K562 (cell line): ENCODE results near the gene DBP. TPM values are rescaled to one million over a fixed set of nuclear protein-coding genes. Genes with fewer than 3 reads are reported as not detected.
A peak's percentile ranks its signal among the peaks of the same experiment; 100 is the strongest.

Experiments
- ATAC-seq: fragments of 200-7000 bp; cut with Tn5 transposase; 3 replicates; pipeline ENCODE4 v1.9.1; 2020; ENCODE audit warnings: moderate library complexity
- BruUV-seq: library from RNA; stranded (reverse); fragments of 400-500 nt; replicated peaks from 2 replicates; lab custom pipeline; 2021; lab: Mats Ljungman, UMichigan
- CTCF ChIA-PET: fragments of 300-600 bp; formaldehyde crosslinking; extraction: SDS; loops from one replicate; lab custom pipeline; 2021; ENCODE audit warnings: low intra/inter-chr PET ratio; lab: Yijun Ruan, JAX
- POLR2A ChIA-PET: fragments of 300-600, 350-650 bp; sonication (Branson Sonifier 250); formaldehyde crosslinking; extraction: SDS; loops from one replicate; lab custom pipeline; 2021; ENCODE audit warnings: antibody characterized with exemption, inconsistent platforms; lab: Yijun Ruan, JAX
- DNase-seq, 4 experiments: peaks; one replicate each; pipeline versions ENCODE4 v3.0.0 to v3.0.0-alpha.2; 2011 to 2018; ENCODE audit warnings: low spot score in 3 of 4, mixed read lengths in 3 of 4; ENCODE audit errors: extremely low read depth in 1 of 4
- FAIRE-seq: peaks from 2 replicates; lab custom pipeline; 2011; peaks lifted over from hg19 to GRCh38; lab: Jason Lieb, UNC
- H2AFZ ChIP-seq: 2 replicates; pipeline ENCODE4 v1.6.0; 2011; ENCODE audit warnings: low read depth, low read length, control low read depth, inconsistent platforms
- H3K27ac ChIP-seq: fragments of 200-600 bp; 3 replicates; pipeline ENCODE4 v1.8.0; 2011; ENCODE audit warnings: low read depth, mild to moderate bottlenecking, control low read depth, inconsistent platforms, low read length, moderate library complexity, mixed read lengths; ENCODE audit errors: extremely low read depth
- H3K27me3 ChIP-seq, 2 experiments: fragments of 300-600 bp in 1 of 2; 2 replicates in 1 of 2; 3 replicates in 1 of 2; pipeline versions ENCODE4 v1.6.0 to v1.8.0; 2011; ENCODE audit warnings: inconsistent platforms in 2 of 2, low read length in 2 of 2, mild to moderate bottlenecking in 1 of 2, mixed read lengths in 1 of 2, moderate library complexity in 1 of 2; ENCODE audit not compliant: control insufficient read depth in 2 of 2, insufficient read depth in 2 of 2
- H3K36me3 ChIP-seq: fragments of 300-600 bp; 3 replicates; pipeline ENCODE4 v1.8.0; 2011; ENCODE audit warnings: mild to moderate bottlenecking, low read length, inconsistent platforms; ENCODE audit not compliant: control insufficient read depth, insufficient read depth
- H3K4me1 ChIP-seq, 2 experiments: fragments of 200-600 bp in 1 of 2; replicated peaks in 1 of 2; 2 replicates in 1 of 2; 3 replicates in 1 of 2; pipeline versions ENCODE4 v1.5.1 to v1.8.0; 2011; ENCODE audit warnings: inconsistent platforms in 2 of 2, low read length in 2 of 2, mild to moderate bottlenecking in 1 of 2, mixed read lengths in 1 of 2, moderate library complexity in 1 of 2; ENCODE audit not compliant: control insufficient read depth in 2 of 2, insufficient read depth in 2 of 2
- H3K4me2 ChIP-seq: 2 replicates; pipeline ENCODE4 v1.6.1; 2011; ENCODE audit warnings: low read length, control low read depth, inconsistent platforms, mixed read lengths; ENCODE audit not compliant: insufficient read depth
- H3K4me3 ChIP-seq: fragments of 200-600 bp; sonication (generic), shearing (Covaris generic); 2 replicates; pipeline ENCODE4 v1.5.1; 2016; ENCODE audit warnings: control low read depth, inconsistent platforms
- H3K79me2 ChIP-seq: fragments of 200-600 bp; 3 replicates; pipeline ENCODE4 v1.8.0; 2011; ENCODE audit warnings: low read length, inconsistent platforms; ENCODE audit not compliant: control insufficient read depth, insufficient read depth
- H3K9ac ChIP-seq, 2 experiments: 2 replicates each; pipeline versions ENCODE4 v1.6.0 to v1.6.1; 2011; ENCODE audit warnings: low read depth in 2 of 2, low read length in 2 of 2, control low read depth in 1 of 2, inconsistent platforms in 1 of 2, mild to moderate bottlenecking in 1 of 2, mixed read lengths in 1 of 2; ENCODE audit not compliant: insufficient read depth in 1 of 2
- H3K9me1 ChIP-seq: one replicate; pipeline ENCODE4 v1.6.0; 2011; ENCODE audit warnings: inconsistent platforms, mild to moderate bottlenecking, low read length, moderate library complexity; ENCODE audit not compliant: control insufficient read depth, insufficient read depth
- H3K9me3 ChIP-seq: replicated peaks from 2 replicates; pipeline ENCODE4 v1.5.1; 2011; ENCODE audit warnings: low read depth, low read length, inconsistent platforms; ENCODE audit not compliant: control insufficient read depth, insufficient read depth
- H4K20me1 ChIP-seq: replicated peaks from 2 replicates; pipeline ENCODE4 v1.6.1; 2011; ENCODE audit warnings: low read length, inconsistent platforms, mixed read lengths; ENCODE audit not compliant: control insufficient read depth, insufficient read depth
- BCOR ChIP-seq: fragments of 450-650 bp; IDR thresholded peaks from 2 replicates; pipeline ENCODE4 v1.6.1; 2016
- CREB1 ChIP-seq, 2 experiments: sonication (generic) in 1 of 2; formaldehyde crosslinking in 1 of 2; IDR thresholded peaks; 2 replicates each; pipeline versions ENCODE4 v1.6.1 to v1.8.0; 2012 to 2022; ENCODE audit warnings: inconsistent platforms in 1 of 2, mild to moderate bottlenecking in 1 of 2, missing genetic modification reagents in 1 of 2, moderate library complexity in 1 of 2
- RAD21 ChIP-seq, 2 experiments: fragments of 250-450 bp in 1 of 2; fragments of 450-650 bp in 1 of 2; sonication (Bioruptor Pico) in 1 of 2; formaldehyde crosslinking in 1 of 2; IDR thresholded peaks in 1 of 2; conservative IDR thresholded peaks in 1 of 2; 2 replicates each; pipeline versions ENCODE4 v1.4.0 to v1.8.0; 2020 to 2022; ENCODE audit warnings: mild to moderate bottlenecking in 2 of 2, moderate library complexity in 1 of 2
- RBM17 ChIP-seq: fragments of 200-400 bp; formaldehyde crosslinking; IDR thresholded peaks from 2 replicates; pipeline ENCODE4 v1.6.1; 2017; ENCODE audit warnings: low read depth, mild to moderate bottlenecking, low read length, borderline replicate concordance
- REST ChIP-seq, 2 experiments: fragments of 450-650 bp; formaldehyde crosslinking in 1 of 2; IDR thresholded peaks; 2 replicates each; pipeline versions ENCODE4 v1.4.0 to v1.6.1; 2014 to 2020; ENCODE audit warnings: mild to moderate bottlenecking in 2 of 2, borderline replicate concordance in 1 of 2, low read depth in 1 of 2
- ZNF253 ChIP-seq: fragments of 250-450 bp; sonication (Bioruptor Pico); conservative IDR thresholded peaks from 2 replicates; pipeline ENCODE4 v1.6.1; 2021; ENCODE audit warnings: mild to moderate bottlenecking
- ZNF589 ChIP-seq: fragments of 200-800 bp; sonication (Bioruptor generic); IDR thresholded peaks from 2 replicates; pipeline ENCODE4 v1.6.1; 2016; ENCODE audit warnings: low read depth, missing genetic modification characterization, missing compliant biosample characterization
- WGBS: fragments of 100-300 bp; shearing (Covaris generic); methylation state at CpG from one replicate; pipeline ENCODE4 v1.1.6; 2016; ENCODE audit warnings: low coverage, mixed read lengths; ENCODE audit not compliant: insufficient coverage; ENCODE audit errors: missing lambda C conversion rate; 5-methylcytosine and 5-hydroxymethylcytosine counted together
- in situ Hi-C: fragments of 300-500 bp; cut with MboI; formaldehyde crosslinking; loops from 4 replicates; pipeline ENCODE4 v1.15.0; 2018; ENCODE audit warnings: inconsistent platforms, mixed read lengths
- intact Hi-C: fragments of 100-400 bp; cut with micrococcal nuclease; formaldehyde crosslinking; loops from 2 replicates; pipeline ENCODE4 v1.14.2; 2022
- polyA plus RNA-seq, 8 experiments: library from polyadenylated mRNA; depleted of rRNA in 4 of 8; stranded (reverse) in 5 of 8; unstranded in 3 of 8; fragments of >200 nt; fragmentation: Nextera tagmentation in 2 of 8; fragmentation: Illumina TruSeq in 1 of 8; extraction: Ambion mirVana in 2 of 8; extraction: Trizol in 1 of 8; gene quantifications; 2 replicates each; pipeline versions ENCODE4 v1.2.1 to v1.2.3, GENCODE V29; 2011 to 2014; ENCODE audit warnings: inconsistent platforms in 1 of 8, missing spikeins in 1 of 8
- total RNA-seq, 7 experiments: library from RNA; depleted of rRNA in 6 of 7; stranded (reverse); fragments of >200 nt in 6 of 7; fragmentation: Illumina TruSeq in 2 of 7; extraction: Trizol in 2 of 7; gene quantifications; 2 replicates each; pipeline versions ENCODE4 v1.2.1 to v1.2.3, GENCODE V29; 2011 to 2021; ENCODE audit warnings: low replicate concordance in 1 of 7

Gene DBP
- total and polyA plus RNA-seq, 9 of the 15 experiments (the other 6 are each of a cell fraction or from before 2014, with no cell fraction given), result 0.25 to 5.5 (median 1.8) TPM

GRCh38 chr19:48608798-48609263 lies 28.3 kb downstream of the DBP start:
- H3K36me3 ChIP-seq, result no peaks in the 10 kb centered on the region
- peak overlapping the region; percentile 9 to 21; a peak in 2 of 4 replicates for H3K9ac ChIP-seq
- ChIA-PET POLR2A (interaction anchor here (1.0 to 6.1 kb wide), 5 partner anchors 9 to 294 kb away, joined by 3 to 85 read pairs (median 5); partner anchors contain the start of genes RPL18 and SPHK2), CTCF (interaction anchor here (0.7 to 0.8 kb wide), 2 partner anchors 102 to 164 kb away, joined by 3 to 4 read pairs; no protein-coding TSS in a partner anchor)
- no peaks in the 10 kb centered on the region; the same call in 1 of the 2 replicates for H4K20me1 ChIP-seq
- H3K9me3 ChIP-seq, result no peaks in the 10 kb centered on the region
- H3K4me3 ChIP-seq, result no peak overlapping the region
- BruUV-seq, result no TSS peak
- no peaks in the 10 kb centered on the region for H3K9me1 ChIP-seq
- WGBS, result 5% methylated on average over 9 of the region's 9 CpGs
- DNase-seq (peak; percentile 67 to 73 (median 69)), FAIRE-seq (peak; percentile 90), ATAC-seq (peak; percentile 86)
- intact Hi-C loops, result loop anchor here (1.0 kb wide), 1 partner anchor 20 kb away; no protein-coding TSS in a partner anchor
- peaks cover 0 to 36% of the 10 kb centered on the region in 2 experiments; a peak in 3 of 5 replicates for H3K4me1 ChIP-seq
- no peaks in the 10 kb centered on the region for H3K79me2 ChIP-seq
- H3K27me3 ChIP-seq, result no peaks in the 10 kb centered on the region
- peak overlapping the region; percentile 91 for H2AFZ ChIP-seq
- H3K4me2 ChIP-seq, result peak overlapping the region; percentile 69
- in situ Hi-C loops, result no loop called here
- no peak overlapping the region for H3K27ac ChIP-seq
- TF ChIP-seq RBM17 (no peak), ZNF253 (CRISPR knock-in tag) (no peak), RAD21 (CRISPR knock-in tag; conservative IDR thresholded peaks at IDR 0.05 in 1 of 2, IDR thresholded peaks at IDR 0.05 in 1 of 2) (peak; percentile 56 to 73), REST (IDR thresholded peaks at IDR 0.05; ENCODE audit: borderline replicate concordance) (peak; percentile 54; the same call in 1 of the 2 replicates), REST (CRISPR knock-in tag; IDR thresholded peaks at IDR 0.05; ENCODE audit: low read depth) (no peak), CREB1 (IDR thresholded peaks at IDR 0.05) (no peak), CREB1 (CRISPR knock-in tag; IDR thresholded peaks at IDR 0.05) (no peak), BCOR (peak; percentile 46; the same call in 1 of the 2 replicates), ZNF589 (CRISPR knock-in tag) (no peak)
